Stimulated activated naive CD8-positive, alpha-beta T cell treated with anti-CD3 and anti-CD28 coated beads, Interleukin-15, Interleukin-2, amounts not matched to agents 100 ng/mL and 50 ng/mL, for 24 hours (primary cell): ENCODE measurements around the gene LRP4.

Experiments
- H3K27ac Mint-ChIP-seq: one replicate; pipeline ENCODE4 v1.8.0; 2021; ENCODE audit warnings: mild to moderate bottlenecking, mixed read lengths
- H3K27me3 Mint-ChIP-seq: one replicate; pipeline ENCODE4 v1.8.0; 2021; ENCODE audit warnings: mixed read lengths
- H3K36me3 Mint-ChIP-seq: one replicate; pipeline ENCODE4 v1.8.0; 2021; ENCODE audit warnings: low read depth, mixed read lengths
- H3K4me1 Mint-ChIP-seq: one replicate; pipeline ENCODE4 v1.8.0; 2021; ENCODE audit warnings: low read depth, mixed read lengths
- H3K4me3 Mint-ChIP-seq: one replicate; pipeline ENCODE4 v1.8.0; 2021; ENCODE audit warnings: mild to moderate bottlenecking, mixed read lengths
- H3K9me3 Mint-ChIP-seq: one replicate; pipeline ENCODE4 v1.8.0; 2021; ENCODE audit warnings: mixed read lengths

Gene LRP4

DNA sequence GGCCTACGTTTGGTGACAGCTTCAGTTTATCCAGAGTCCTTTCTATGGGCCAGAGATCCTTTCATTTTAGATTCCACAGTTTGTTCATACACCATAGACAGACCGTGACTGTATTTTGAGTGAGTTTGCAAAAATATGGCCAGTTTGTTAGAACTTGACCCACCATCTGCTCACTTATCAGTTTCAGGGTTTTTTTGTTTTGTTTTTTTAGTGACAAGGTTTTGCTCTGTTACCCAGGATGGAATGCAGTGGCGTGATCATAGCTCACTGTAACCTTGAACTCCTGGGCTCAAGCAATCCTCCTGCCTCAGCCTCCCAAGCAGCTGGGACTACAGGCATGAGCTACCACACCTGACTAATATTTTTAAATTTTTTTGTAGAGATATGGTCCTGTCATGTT lies 63.2 kb downstream of the LRP4 start:
- no peaks in the 10 kb centered on the region for H3K4me1 Mint-ChIP-seq
- no peaks in the 10 kb centered on the region for H3K9me3 Mint-ChIP-seq
- no peaks in the 10 kb centered on the region for H3K27me3 Mint-ChIP-seq
- no peak overlapping the region for H3K4me3 Mint-ChIP-seq
- no peak overlapping the region for H3K27ac Mint-ChIP-seq
- H3K36me3 Mint-ChIP-seq: no peaks in the 10 kb centered on the region

DNA sequence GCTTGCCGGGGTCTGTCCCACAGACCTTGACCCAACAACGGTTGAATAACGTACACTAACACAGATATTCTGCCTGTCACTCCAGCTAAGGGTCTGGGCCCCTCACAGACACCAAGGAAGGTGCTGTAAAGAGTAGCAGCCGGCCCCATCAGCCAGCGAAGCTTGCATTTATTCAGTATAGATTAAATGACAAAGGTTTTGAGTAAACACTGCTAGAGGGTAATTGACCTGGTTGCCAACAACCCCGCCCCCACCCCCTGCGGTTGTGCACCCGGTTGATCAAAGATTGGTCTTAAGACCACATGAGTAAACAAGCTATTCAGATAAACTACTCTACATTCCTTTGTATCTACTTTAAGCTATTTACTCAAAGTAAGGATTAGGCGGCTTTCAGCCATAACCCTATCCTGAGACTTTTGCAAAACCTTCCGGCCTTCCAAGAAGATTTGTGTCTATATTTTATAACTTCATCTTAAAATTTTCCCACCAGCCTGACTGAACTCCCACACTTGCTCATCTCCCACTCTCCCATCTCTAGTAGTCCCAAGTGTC lies 67.4 kb downstream of the LRP4 start:
- Mint-ChIP-seq H3K4me1 (peaks cover 11% of the 10 kb centered on the region), H3K9me3 (no peaks in the 10 kb centered on the region), H3K4me3 (no peak overlapping the region), H3K27me3 (no peaks in the 10 kb centered on the region), H3K27ac (no peak overlapping the region), H3K36me3 (no peaks in the 10 kb centered on the region)

GRCh38 chr11:46849631-46850030 lies 68.7 kb downstream of the LRP4 start:
- H3K4me3 Mint-ChIP-seq: no peak overlapping the region
- no peaks in the 10 kb centered on the region for H3K9me3 Mint-ChIP-seq
- H3K27me3 Mint-ChIP-seq: no peaks in the 10 kb centered on the region
- no peak overlapping the region for H3K27ac Mint-ChIP-seq
- H3K36me3 Mint-ChIP-seq: peaks cover 5% of the 10 kb centered on the region
- H3K4me1 Mint-ChIP-seq: peaks cover 19% of the 10 kb centered on the region

GRCh38 chr11:46846510-46846830 lies 71.9 kb downstream of the LRP4 start:
- Mint-ChIP-seq H3K27me3 (no peaks in the 10 kb centered on the region), H3K4me1 (peaks cover 45% of the 10 kb centered on the region), H3K27ac (peak overlapping the region; percentile 93), H3K4me3 (peak overlapping the region; percentile 90), H3K36me3 (peaks cover 24% of the 10 kb centered on the region), H3K9me3 (no peaks in the 10 kb centered on the region)

GRCh38 chr11:46845740-46846509 lies 72.4 kb downstream of the LRP4 start, which contains the start of gene CKAP5:
TSS of gene CKAP5 (minus strand) at chr11:46846280. CDS start at chr11:46821231, 25,049 bp downstream.
- H3K27me3 Mint-ChIP-seq: no peaks in the 10 kb centered on the region
- peaks cover 45% of the 10 kb centered on the region for H3K4me1 Mint-ChIP-seq
- peak within 1 kb of the TSS; percentile 93 for H3K27ac Mint-ChIP-seq
- peaks cover 28% of the 10 kb centered on the region for H3K36me3 Mint-ChIP-seq
- H3K9me3 Mint-ChIP-seq: no peaks in the 10 kb centered on the region
- peak within 1 kb of the TSS; percentile 92 for H3K4me3 Mint-ChIP-seq

DNA sequence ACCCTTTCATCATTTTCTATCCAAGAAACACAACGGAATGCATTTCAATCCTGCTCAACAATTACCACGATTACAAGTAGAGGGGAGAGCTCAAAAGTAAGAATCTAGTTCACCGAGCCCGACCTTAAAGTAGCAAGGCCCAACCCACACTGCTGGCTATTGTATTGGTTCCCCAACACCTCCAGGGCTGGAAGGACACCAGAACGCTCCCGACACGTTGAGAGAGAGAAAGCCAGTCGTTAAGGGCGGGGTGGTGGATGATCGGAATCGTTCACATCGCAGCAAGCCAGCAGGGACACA lies 73.0 kb downstream of the LRP4 start:
- Mint-ChIP-seq H3K27ac (peak overlapping the region; percentile 88), H3K4me3 (peak overlapping the region; percentile 92), H3K36me3 (peaks cover 28% of the 10 kb centered on the region), H3K27me3 (no peaks in the 10 kb centered on the region), H3K4me1 (peaks cover 45% of the 10 kb centered on the region), H3K9me3 (no peaks in the 10 kb centered on the region)

DNA sequence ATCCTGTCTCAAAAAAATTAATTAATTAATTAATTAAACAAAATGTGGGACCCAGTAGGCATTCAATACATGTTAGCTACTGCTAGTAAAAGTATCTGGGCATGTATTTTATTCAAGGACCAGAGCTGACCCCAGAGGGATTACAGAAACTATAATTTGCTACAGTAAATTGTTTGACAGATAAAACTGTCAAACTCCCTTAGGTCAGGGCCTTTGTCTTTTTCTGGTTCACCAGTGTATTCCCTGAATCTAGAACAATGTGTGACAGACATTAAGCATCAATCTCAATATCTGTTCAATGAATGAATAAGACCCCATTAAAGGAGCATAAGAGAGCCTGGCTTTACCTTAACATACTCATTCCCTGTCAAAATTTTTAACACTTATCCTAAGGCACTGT lies 78.2 kb downstream of the LRP4 start:
- H3K9me3 Mint-ChIP-seq: no peaks in the 10 kb centered on the region

DNA sequence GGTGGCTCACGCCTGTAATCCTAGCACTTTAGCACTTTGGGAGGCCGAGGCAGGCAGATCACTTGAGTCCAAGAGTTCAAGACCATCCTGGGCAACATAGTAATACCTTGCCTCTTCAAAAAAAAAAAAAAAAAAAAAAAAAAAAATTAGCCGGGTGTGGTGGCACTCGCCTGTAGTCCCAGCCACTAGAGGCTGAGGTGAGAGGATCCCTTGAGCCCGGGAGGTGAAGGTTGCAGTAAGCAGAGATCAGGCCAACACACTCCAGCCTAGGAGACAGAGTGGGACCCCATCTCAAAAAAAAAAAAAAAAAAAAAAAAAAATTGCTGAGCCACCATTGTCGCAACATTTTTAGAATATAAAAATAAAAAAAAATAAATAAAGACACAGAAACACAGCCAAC lies 79.8 kb downstream of the LRP4 start:
- H3K9me3 Mint-ChIP-seq: no peaks in the 10 kb centered on the region
- H3K27me3 Mint-ChIP-seq: no peaks in the 10 kb centered on the region
- no peak overlapping the region for H3K27ac Mint-ChIP-seq
- H3K4me3 Mint-ChIP-seq: no peak overlapping the region
- peaks cover 26% of the 10 kb centered on the region for H3K4me1 Mint-ChIP-seq
- peaks cover 23% of the 10 kb centered on the region for H3K36me3 Mint-ChIP-seq

More for the DNA sequence above, 78.2 kb downstream of the LRP4 start:
- Mint-ChIP-seq H3K4me3 (no peak overlapping the region), H3K27ac (no peak overlapping the region), H3K36me3 (peaks cover 33% of the 10 kb centered on the region), H3K27me3 (no peaks in the 10 kb centered on the region), H3K4me1 (peaks cover 43% of the 10 kb centered on the region)

GRCh38 chr11:46837860-46838259 lies 80.5 kb downstream of the LRP4 start:
- Mint-ChIP-seq H3K9me3 (no peaks in the 10 kb centered on the region), H3K36me3 (peaks cover 25% of the 10 kb centered on the region), H3K27me3 (no peaks in the 10 kb centered on the region), H3K27ac (no peak overlapping the region), H3K4me3 (no peak overlapping the region), H3K4me1 (peaks cover 23% of the 10 kb centered on the region)

- no peaks in the 10 kb centered on the region for H3K27me3 Mint-ChIP-seq
- no peak overlapping the region for H3K4me3 Mint-ChIP-seq
- H3K9me3 Mint-ChIP-seq: no peaks in the 10 kb centered on the region
- no peak overlapping the region for H3K27ac Mint-ChIP-seq
- peaks cover 24% of the 10 kb centered on the region for H3K36me3 Mint-ChIP-seq
- peaks cover 16% of the 10 kb centered on the region for H3K4me1 Mint-ChIP-seq
Observed at GRCh38 chr11:46836870-46837269, 81.5 kb downstream of the LRP4 start.

DNA sequence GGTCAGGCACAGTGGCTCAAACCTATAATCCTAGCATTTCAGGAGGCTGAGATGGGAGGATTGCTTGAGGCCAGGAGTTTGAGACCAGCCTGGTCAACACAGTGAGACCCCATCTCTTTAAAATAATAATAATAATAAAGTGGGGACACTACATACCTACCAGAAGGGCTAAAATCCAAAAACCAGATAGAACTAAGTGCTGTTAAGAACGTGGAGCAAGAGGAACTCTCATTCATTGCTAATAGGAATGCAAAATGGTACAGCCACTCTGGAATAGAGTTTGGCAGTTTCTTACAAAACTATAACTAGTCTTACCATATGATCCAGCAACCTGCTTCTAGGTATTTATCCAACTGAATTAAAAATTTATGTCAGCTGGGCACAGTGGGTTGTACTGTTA lies 81.9 kb downstream of the LRP4 start:
- peaks cover 15% of the 10 kb centered on the region for H3K4me1 Mint-ChIP-seq
- no peaks in the 10 kb centered on the region for H3K27me3 Mint-ChIP-seq
- no peaks in the 10 kb centered on the region for H3K9me3 Mint-ChIP-seq
- no peak overlapping the region for H3K27ac Mint-ChIP-seq
- H3K36me3 Mint-ChIP-seq: peaks cover 21% of the 10 kb centered on the region
- no peak overlapping the region for H3K4me3 Mint-ChIP-seq

GRCh38 chr11:46835897-46836296 lies 82.5 kb downstream of the LRP4 start:
- Mint-ChIP-seq H3K4me1 (peaks cover 15% of the 10 kb centered on the region), H3K27ac (no peak overlapping the region), H3K36me3 (peaks cover 18% of the 10 kb centered on the region), H3K27me3 (no peaks in the 10 kb centered on the region), H3K4me3 (no peak overlapping the region), H3K9me3 (no peaks in the 10 kb centered on the region)

GRCh38 chr11:46834821-46835220 lies 83.5 kb downstream of the LRP4 start:
- Mint-ChIP-seq H3K27ac (no peak overlapping the region), H3K9me3 (no peaks in the 10 kb centered on the region), H3K27me3 (no peaks in the 10 kb centered on the region), H3K36me3 (peaks cover 20% of the 10 kb centered on the region), H3K4me3 (no peak overlapping the region), H3K4me1 (peaks cover 15% of the 10 kb centered on the region)

- peaks cover 9% of the 10 kb centered on the region for H3K4me1 Mint-ChIP-seq
- H3K4me3 Mint-ChIP-seq: no peak overlapping the region
- no peaks in the 10 kb centered on the region for H3K9me3 Mint-ChIP-seq
- peaks cover 13% of the 10 kb centered on the region for H3K36me3 Mint-ChIP-seq
- no peak overlapping the region for H3K27ac Mint-ChIP-seq
- no peaks in the 10 kb centered on the region for H3K27me3 Mint-ChIP-seq
Observed at GRCh38 chr11:46832511-46833214, 85.7 kb downstream of the LRP4 start.

- no peak overlapping the region for H3K4me3 Mint-ChIP-seq
Observed at GRCh38 chr11:46827995-46828394, 90.4 kb downstream of the LRP4 start.

More at GRCh38 chr11:46827995-46828394, 90.4 kb downstream of the LRP4 start:
- no peak overlapping the region for H3K27ac Mint-ChIP-seq
- no peaks in the 10 kb centered on the region for H3K27me3 Mint-ChIP-seq
- peaks cover 11% of the 10 kb centered on the region for H3K36me3 Mint-ChIP-seq
- H3K9me3 Mint-ChIP-seq: no peaks in the 10 kb centered on the region
- H3K4me1 Mint-ChIP-seq: peaks cover 23% of the 10 kb centered on the region
